Transverse colon (tissue), 3 donors: Measurements from ENCODE around the gene CDCA3.

Experiments
- CTCF ChIP-seq, 5 experiments: fragments of 200-600 bp in 3 of 5; fragments of 450-650 bp in 2 of 5; sonication (generic) in 3 of 5; IDR thresholded peaks; 1 replicate in 2 of 5; 2 replicates in 3 of 5; pipeline ENCODE4 v1.5.1; 2016 to 2017; ENCODE audit warnings: antibody characterized with exemption in 5 of 5, inconsistent platforms in 3 of 5, mild to moderate bottlenecking in 2 of 5, moderate library complexity in 1 of 5
- POLR2A ChIP-seq: fragments of 450-650 bp; IDR thresholded peaks from one replicate; pipeline ENCODE4 v1.6.1; 2016; ENCODE audit warnings: antibody characterized with exemption, mild to moderate bottlenecking, moderate library complexity

- peak; percentile 43 for TF ChIP-seq POLR2A
- TF ChIP-seq CTCF (IDR thresholded peaks at IDR 0.05): no peak
Measured at GRCh38 chr12:6899837-6900519, 48.9 kb upstream of the CDCA3 start.
